Activated T-cell treated with anti-CD3 and anti-CD28 coated beads for 4 hours (primary cell): Measurements from ENCODE around the gene MTA3.

ENCODE experiments used
- DNase-seq: peaks from one replicate; pipeline ENCODE4 v3.0.0-alpha.2; 2020

Gene MTA3

GRCh38 chr2:42742740-42743658 is 174.6 kb downstream of the MTA3 start:
- no peak for DNase-seq

- DNase-seq: no peak
These were observed 175.2 kb downstream of the MTA3 start for GRCh38 chr2:42743659-42743990.

GRCh38 chr2:42744545-42745082 is 176.2 kb downstream of the MTA3 start:
- DNase-seq: no peak

- DNase-seq: no peak
These were observed 179.0 kb downstream of the MTA3 start for GRCh38 chr2:42747422-42747821.

- DNase-seq: no peak
These were observed 180.4 kb downstream of the MTA3 start for GRCh38 chr2:42748840-42749239.

- no peak for DNase-seq
These were observed 183.9 kb downstream of the MTA3 start for GRCh38 chr2:42752314-42752713.

GRCh38 chr2:42752816-42753813 is 184.7 kb downstream of the MTA3 start:
- DNase-seq: no peak

GRCh38 chr2:42754021-42754775 is 185.8 kb downstream of the MTA3 start:
- no peak for DNase-seq

GRCh38 chr2:42754776-42755140 is 186.3 kb downstream of the MTA3 start:
- no peak for DNase-seq

- no peak for DNase-seq
These were observed 186.9 kb downstream of the MTA3 start for GRCh38 chr2:42755191-42755880.

GRCh38 chr2:42756150-42756775 is 187.8 kb downstream of the MTA3 start:
- no peak for DNase-seq

- DNase-seq: no peak
These were observed 188.6 kb downstream of the MTA3 start for GRCh38 chr2:42756966-42757513.

- no peak for DNase-seq
These were observed 189.7 kb downstream of the MTA3 start for GRCh38 chr2:42757981-42758740.

GRCh38 chr2:42758751-42759150 is 190.3 kb downstream of the MTA3 start:
- DNase-seq: no peak

- no peak for DNase-seq
These were observed 193.1 kb downstream of the MTA3 start for GRCh38 chr2:42761554-42761953.

- DNase-seq: no peak
These were observed 193.7 kb downstream of the MTA3 start for GRCh38 chr2:42762155-42762554.

GRCh38 chr2:42762823-42763804 is 194.7 kb downstream of the MTA3 start:
- no peak for DNase-seq

- no peak for DNase-seq
These were observed 195.7 kb downstream of the MTA3 start, which contains the start of gene OXER1 for GRCh38 chr2:42764096-42764495. OXER1 (minus strand) TSS chr2:42764135; CDS start chr2:42764062, 73 bp downstream.

GRCh38 chr2:42764901-42765300 is 196.5 kb downstream of the MTA3 start:
- no peak for DNase-seq
